Right lobe of liver (tissue), 6 donors: ENCODE results near the gene SLA2. TPM values are rescaled to one million over a fixed set of nuclear protein-coding genes. Genes with fewer than 3 reads are reported as not detected.

Source experiments
- ATAC-seq, 4 donors: fragments of 200-7000 bp; cut with Tn5 transposase; one replicate each; pipeline ENCODE4 v1.9.1; 2020; ENCODE audit warnings: mild to moderate bottlenecking in 4 of 4, moderate library complexity in 4 of 4
- DNase-seq, 3 donors: peaks; one replicate each; pipeline ENCODE4 v3.0.0-alpha.2; 2020
- H3K27ac ChIP-seq, 3 donors: fragments of 200-600 bp; one replicate each; pipeline ENCODE4 v1.8.0; 2022
- H3K27me3 ChIP-seq, 2 donors: fragments of 200-600 bp; one replicate each; pipeline ENCODE4 v1.8.0; 2022
- H3K36me3 ChIP-seq, 4 donors: fragments of 200-600 bp; sonication (generic) in 1 of 4; one replicate each; pipeline versions ENCODE4 v1.5.1 to v1.8.0; 2017 to 2022; ENCODE audit warnings: control low read depth in 1 of 4
- H3K4me1 ChIP-seq, 4 donors: fragments of 200-600 bp; sonication (generic) in 1 of 4; one replicate each; pipeline versions ENCODE4 v1.5.1 to v1.8.0; 2017 to 2022; ENCODE audit warnings: control low read depth in 1 of 4
- H3K4me3 ChIP-seq, 3 donors: fragments of 200-600 bp; one replicate each; pipeline ENCODE4 v1.8.0; 2022
- H3K9me3 ChIP-seq, 4 donors: fragments of 200-600 bp; sonication (generic) in 1 of 4; one replicate each; pipeline versions ENCODE4 v1.5.1 to v1.8.0; 2017 to 2022; ENCODE audit warnings: control low read depth in 1 of 4
- POLR2A ChIP-seq: fragments of 450-650 bp; IDR thresholded peaks from one replicate; pipeline ENCODE4 v1.6.1; 2017; ENCODE audit warnings: antibody characterized with exemption, mild to moderate bottlenecking
- WGBS: methylation state at CpG from one replicate; pipeline ENCODE4 v1.1.6; 2018; ENCODE audit warnings: low coverage, low lambda C conversion rate; ENCODE audit not compliant: insufficient coverage; ENCODE audit errors: missing lambda C conversion rate; 5-methylcytosine and 5-hydroxymethylcytosine counted together
- intact Hi-C, 2 donors: fragments of 100-400 bp; cut with DNase I; formaldehyde crosslinking; loops; one replicate each; pipeline versions ENCODE4 v1.11.2 to v1.14.1; 2022
- total RNA-seq, 6 experiments: library from RNA; depleted of rRNA in 2 of 6; stranded (reverse); fragments of >200 nt in 2 of 6; fragmentation: NEBNext Ultra II Directional in 3 of 6; extraction: Animal tissue kit (Norgen Biotek cat#: 25700) in 3 of 6; gene quantifications; one replicate each; pipeline versions ENCODE4 v1.1.0 to v1.2.4, GENCODE V29; 2016 to 2023
- TF ChIP-seq, protein P1 (sequence below), 4 donors: fragments of 200-600 bp in 3 of 4; fragments of 450-650 bp in 1 of 4; IDR thresholded peaks; one replicate each; pipeline versions ENCODE4 v1.5.1 to v1.8.0; 2016 to 2022; ENCODE audit warnings: antibody characterized with exemption in 4 of 4, mild to moderate bottlenecking in 2 of 4
- donor health status: DM: no; HTN: yes; CAD: no.
- donor health status: DM: no; HTN: no; CAD: no.
- donor health status: DM: no; HTN: no; CAD: no.
- donor health status: DM: no; HTN: yes; CAD: no.
- donor health status: DM: no; HTN: yes; CAD: no.

The SLA2 gene
- total RNA-seq, 6 experiments from 2014 or later: 0.18 to 0.50 (median 0.32) TPM

DNA sequence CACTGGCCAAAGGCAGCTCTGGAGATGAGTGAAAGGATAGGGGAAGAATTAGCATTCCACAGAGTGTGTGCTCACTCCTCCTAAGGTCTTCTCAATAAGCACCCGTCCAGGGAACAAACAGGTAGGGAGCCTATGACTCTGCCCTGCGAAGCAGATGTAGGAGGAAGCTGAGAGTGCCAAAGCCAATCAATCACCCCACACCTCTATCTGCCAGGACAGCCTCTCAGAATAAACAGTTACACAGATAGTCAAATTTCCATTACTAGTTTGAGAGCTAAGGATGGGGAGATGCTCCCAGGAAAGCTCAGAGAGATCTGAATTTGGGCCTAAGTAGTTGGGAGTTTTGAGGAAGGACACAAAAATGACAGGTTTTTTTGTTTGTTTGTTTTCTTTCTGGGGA, 40.5 kb upstream of the SLA2 start:
- Histone ChIP-seq H3K4me3 (no peak overlapping the region), H3K36me3 (peaks cover 0 to 20% (median 0%) of the 10 kb centered on the region in 4 donors), H3K9me3 (no peaks in the 10 kb centered on the region), H3K27me3 (no peaks in the 10 kb centered on the region), H3K4me1 (no peaks in the 10 kb centered on the region), H3K27ac (no peak overlapping the region)
- 89% methylated on average over 2 of the region's 2 CpGs for WGBS
- no peak for DNase-seq
- intact Hi-C loops: no loop called here
- TF ChIP-seq POLR2A: no peak
- TF ChIP-seq, protein P1, sequence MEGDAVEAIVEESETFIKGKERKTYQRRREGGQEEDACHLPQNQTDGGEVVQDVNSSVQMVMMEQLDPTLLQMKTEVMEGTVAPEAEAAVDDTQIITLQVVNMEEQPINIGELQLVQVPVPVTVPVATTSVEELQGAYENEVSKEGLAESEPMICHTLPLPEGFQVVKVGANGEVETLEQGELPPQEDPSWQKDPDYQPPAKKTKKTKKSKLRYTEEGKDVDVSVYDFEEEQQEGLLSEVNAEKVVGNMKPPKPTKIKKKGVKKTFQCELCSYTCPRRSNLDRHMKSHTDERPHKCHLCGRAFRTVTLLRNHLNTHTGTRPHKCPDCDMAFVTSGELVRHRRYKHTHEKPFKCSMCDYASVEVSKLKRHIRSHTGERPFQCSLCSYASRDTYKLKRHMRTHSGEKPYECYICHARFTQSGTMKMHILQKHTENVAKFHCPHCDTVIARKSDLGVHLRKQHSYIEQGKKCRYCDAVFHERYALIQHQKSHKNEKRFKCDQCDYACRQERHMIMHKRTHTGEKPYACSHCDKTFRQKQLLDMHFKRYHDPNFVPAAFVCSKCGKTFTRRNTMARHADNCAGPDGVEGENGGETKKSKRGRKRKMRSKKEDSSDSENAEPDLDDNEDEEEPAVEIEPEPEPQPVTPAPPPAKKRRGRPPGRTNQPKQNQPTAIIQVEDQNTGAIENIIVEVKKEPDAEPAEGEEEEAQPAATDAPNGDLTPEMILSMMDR (IDR thresholded peaks at IDR 0.05): no peak
- ATAC-seq: no peak

DNA sequence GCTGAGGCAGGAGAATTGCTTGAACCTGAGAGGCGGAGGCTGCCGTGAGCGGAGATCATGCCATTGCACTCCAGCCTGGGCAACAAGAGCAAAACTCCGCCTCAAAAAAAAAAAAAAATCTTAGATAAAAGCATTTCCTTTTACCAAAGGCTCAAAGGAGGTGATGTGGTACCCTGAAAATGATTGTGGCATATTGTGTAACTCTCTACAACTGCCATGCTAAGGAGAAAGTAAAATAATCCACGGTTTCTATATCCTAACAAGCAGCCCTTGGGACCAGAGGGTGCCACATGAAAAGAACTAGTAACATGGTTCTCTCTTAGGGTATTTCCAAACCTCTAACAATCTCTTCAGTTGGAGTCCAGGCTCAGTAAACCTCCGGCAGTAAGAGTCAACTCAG, 38.8 kb upstream of the SLA2 start:
- H3K4me3 ChIP-seq: no peak overlapping the region
- H3K4me1 ChIP-seq: no peaks in the 10 kb centered on the region
- H3K36me3 ChIP-seq: peaks cover 0 to 25% (median 0%) of the 10 kb centered on the region in 4 donors
- DNase-seq: no peak
- WGBS: 88% methylated on average over 6 of the region's 6 CpGs
- TF ChIP-seq, protein P1 (IDR thresholded peaks at IDR 0.05): no peak
- TF ChIP-seq POLR2A: no peak
- H3K9me3 ChIP-seq: no peaks in the 10 kb centered on the region
- no peaks in the 10 kb centered on the region for H3K27me3 ChIP-seq
- H3K27ac ChIP-seq: no peak overlapping the region
- no peak for ATAC-seq
- intact Hi-C loops: no loop called here

DNA sequence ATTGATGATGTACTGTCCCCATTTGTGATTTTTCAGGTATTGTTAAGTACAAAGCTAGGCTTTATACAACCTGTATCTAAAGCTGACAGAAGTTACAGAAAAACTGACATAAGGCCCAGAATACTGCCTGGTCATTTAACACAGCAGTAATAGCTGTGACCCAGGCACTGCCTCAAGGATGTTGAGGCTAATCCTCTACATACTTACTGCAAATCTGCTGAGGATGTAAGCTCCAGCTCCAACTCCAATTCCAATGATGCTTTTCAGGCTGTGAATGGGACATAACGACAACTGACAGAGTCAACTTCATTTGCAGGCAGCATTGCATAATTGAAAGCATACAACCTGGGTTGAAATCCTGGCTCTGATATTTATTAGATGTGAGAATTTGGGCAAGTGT, 36.3 kb upstream of the SLA2 start:
- TF ChIP-seq, protein P1 (IDR thresholded peaks at IDR 0.05): no peak
- no peak for TF ChIP-seq POLR2A
- 50% methylated on average over 1 of the region's 1 CpG for WGBS
- Histone ChIP-seq H3K27ac (no peak overlapping the region), H3K4me3 (no peak overlapping the region), H3K9me3 (no peaks in the 10 kb centered on the region), H3K4me1 (no peaks in the 10 kb centered on the region), H3K36me3 (peaks cover 0 to 25% (median 0%) of the 10 kb centered on the region in 4 donors), H3K27me3 (no peaks in the 10 kb centered on the region)
- intact Hi-C loops: no loop called here
- no peak for DNase-seq
- no peak for ATAC-seq

DNA sequence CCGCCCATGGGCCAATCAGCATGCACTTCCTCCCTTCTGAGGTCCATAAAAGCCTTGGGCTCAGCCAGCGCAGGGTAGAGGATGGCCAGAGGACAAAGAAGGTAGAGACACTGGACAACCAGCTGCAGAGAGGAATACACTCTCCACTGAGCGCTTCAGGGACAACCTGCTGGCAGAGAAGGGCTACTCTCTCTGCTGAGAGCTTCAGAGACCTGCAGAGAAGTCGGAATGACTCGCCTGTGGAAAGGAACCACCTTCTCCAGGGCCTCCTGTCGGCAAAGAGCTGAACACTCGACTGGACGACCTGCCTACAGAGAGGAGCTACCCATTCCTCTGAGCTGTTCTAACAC, 31.4 kb upstream of the SLA2 start:
- Histone ChIP-seq H3K27ac (no peak overlapping the region), H3K4me1 (no peaks in the 10 kb centered on the region), H3K36me3 (peaks cover 0 to 9% (median 0%) of the 10 kb centered on the region in 4 donors), H3K27me3 (no peaks in the 10 kb centered on the region), H3K9me3 (no peaks in the 10 kb centered on the region), H3K4me3 (no peak overlapping the region)
- TF ChIP-seq, protein P1 (IDR thresholded peaks at IDR 0.05): no peak
- TF ChIP-seq POLR2A: no peak
- 89% methylated on average over 5 of the region's 8 CpGs for WGBS
- ATAC-seq: no peak
- intact Hi-C loops: no loop called here
- DNase-seq: no peak
